H7 (cell line): ENCODE measurements around the gene GPSM1. TPM values are rescaled to one million over a fixed set of nuclear protein-coding genes. Genes with fewer than 3 reads are reported as not detected.
"Not testable (repeated sequence)": the region's sequence is repeated elsewhere in the genome, so short reads cannot be mapped to it uniquely, and the experiment has no call there.

Experiments
- DNase-seq: peaks from one replicate; pipeline ENCODE4 v3.0.0; 2012
- H3K27me3 ChIP-seq: 2 replicates; pipeline ENCODE4 v1.6.0; 2011; ENCODE audit warnings: mild to moderate bottlenecking, low read length; ENCODE audit not compliant: control insufficient read depth, insufficient read depth
- H3K36me3 ChIP-seq: replicated peaks from 2 replicates; pipeline ENCODE4 v1.5.1; 2011; ENCODE audit warnings: low read length; ENCODE audit not compliant: control insufficient read depth, insufficient read depth
- H3K4me3 ChIP-seq: 2 replicates; pipeline ENCODE4 v1.5.1; 2011; ENCODE audit warnings: low read depth, mild to moderate bottlenecking, control low read depth, low read length, moderate library complexity; ENCODE audit not compliant: insufficient read depth
- total RNA-seq: library from RNA; depleted of rRNA; stranded (reverse); fragments of >200 nt; shearing (Covaris generic); gene quantifications from 2 replicates; pipeline ENCODE4 v1.2.3, GENCODE V29; 2014; rRNA removed

GPSM1 gene
- total RNA-seq, 1 experiment from 2014 or later: 22.2 TPM

GRCh38 chr9:136403915-136404800 lies 76.8 kb downstream of the GPSM1 start:
- DNase-seq: no peak
- no peak overlapping the region for H3K4me3 ChIP-seq
- peaks cover 33% of the 10 kb centered on the region for H3K36me3 ChIP-seq
- no peaks in the 10 kb centered on the region for H3K27me3 ChIP-seq

- no peak for DNase-seq
- Histone ChIP-seq H3K4me3 (no peak overlapping the region), H3K27me3 (no peaks in the 10 kb centered on the region), H3K36me3 (peaks cover 33% of the 10 kb centered on the region)
Observed at GRCh38 chr9:136404801-136405136, 77.4 kb downstream of the GPSM1 start.

GRCh38 chr9:136405481-136405880 lies 78.1 kb downstream of the GPSM1 start:
- no peak for DNase-seq
- no peak overlapping the region for H3K4me3 ChIP-seq
- no peaks in the 10 kb centered on the region for H3K27me3 ChIP-seq
- H3K36me3 ChIP-seq: peaks cover 33% of the 10 kb centered on the region

GRCh38 chr9:136405904-136406303 lies 78.6 kb downstream of the GPSM1 start:
- peaks cover 33% of the 10 kb centered on the region for H3K36me3 ChIP-seq
- DNase-seq, H3K27me3 ChIP-seq, H3K4me3 ChIP-seq: not testable (repeated sequence)

- H3K4me3 ChIP-seq, H3K27me3 ChIP-seq, DNase-seq: not testable (repeated sequence)
- H3K36me3 ChIP-seq: peaks cover 32% of the 10 kb centered on the region
Observed at GRCh38 chr9:136407061-136407460, 79.7 kb downstream of the GPSM1 start.

- no peaks in the 10 kb centered on the region for H3K27me3 ChIP-seq
- H3K36me3 ChIP-seq: peaks cover 34% of the 10 kb centered on the region
- H3K4me3 ChIP-seq: no peak overlapping the region
- no peak for DNase-seq
Observed at GRCh38 chr9:136407911-136408310, 80.6 kb downstream of the GPSM1 start.

Other genes with a start within 250 kb of the GPSM1 start
- gene NACC2, start 232.2 kb upstream of the GPSM1 start, total RNA-seq: 16.6 and 19.3 TPM in 2 replicates
- 50.7 and 66.1 TPM in 2 replicates for gene TMEM250, start 208.7 kb upstream of the GPSM1 start, total RNA-seq
- gene LHX3, start 122.4 kb upstream of the GPSM1 start, total RNA-seq: 0.07 TPM in 1 of 2 replicates, not detected in the other
- 22.6 and 24.6 TPM in 2 replicates for gene QSOX2, start 81.7 kb upstream of the GPSM1 start, total RNA-seq
- 0.04 TPM in 1 of 2 replicates, not detected in the other for gene CCDC187, start 23.4 kb upstream of the GPSM1 start, total RNA-seq
- gene DNLZ, start 36.2 kb downstream of the GPSM1 start, total RNA-seq: 11.2 and 20.2 TPM in 2 replicates
- 0.15 and 0.28 TPM in 2 replicates for gene CARD9, start 46.1 kb downstream of the GPSM1 start, total RNA-seq
- 13.3 and 14.0 TPM in 2 replicates for gene SNAPC4, start 72.6 kb downstream of the GPSM1 start, total RNA-seq
- gene ENTR1, start 83.1 kb downstream of the GPSM1 start, total RNA-seq: 116 and 141 TPM in 2 replicates
- 95.7 and 100 TPM in 2 replicates for gene PMPCA, start 83.1 kb downstream of the GPSM1 start, total RNA-seq
- gene INPP5E, start 112.3 kb downstream of the GPSM1 start, total RNA-seq: 12.4 and 15.2 TPM in 2 replicates
- gene SEC16A, start 155.5 kb downstream of the GPSM1 start, total RNA-seq: 17.7 and 23.2 TPM in 2 replicates
- gene NOTCH1, start 218.5 kb downstream of the GPSM1 start, total RNA-seq: 32.2 and 33.3 TPM in 2 replicates